Adrenal gland (tissue), 12 donors: ENCODE measurements around the gene GPC4. TPM values are rescaled to one million over a fixed set of nuclear protein-coding genes. Genes with fewer than 3 reads are reported as not detected.

Source experiments
- DNase-seq, 7 donors: peaks; one replicate each; pipeline ENCODE4 v3.0.0-alpha.2; 2019 to 2020
- H3K27ac ChIP-seq, 5 donors: fragments of 200-600 bp; sonication (generic) in 4 of 5; 1 replicate in 3 of 5; 2 replicates in 2 of 5; pipeline versions ENCODE4 v1.5.1 to v1.8.0; 2016 to 2020; ENCODE audit warnings: mild to moderate bottlenecking in 1 of 5
- H3K27me3 ChIP-seq: fragments of 200-600 bp; 2 replicates; pipeline ENCODE4 v1.8.0; 2021
- H3K36me3 ChIP-seq, 2 donors: fragments of 200-600 bp; replicated peaks in 1 of 2; 1 replicate in 1 of 2; 2 replicates in 1 of 2; pipeline versions ENCODE4 v1.5.1 to v1.8.0; 2018 to 2022
- H3K4me1 ChIP-seq, 2 donors: fragments of 200-600 bp; replicated peaks in 1 of 2; 1 replicate in 1 of 2; 2 replicates in 1 of 2; pipeline versions ENCODE4 v1.5.1 to v1.8.0; 2018 to 2021
- H3K4me3 ChIP-seq, 4 donors: fragments of 200-600 bp; sonication (generic) in 3 of 4; one replicate each; pipeline ENCODE4 v1.5.1; 2016 to 2018
- H3K9me3 ChIP-seq, 3 donors: fragments of 200-600 bp; sonication (generic) in 1 of 3; replicated peaks in 1 of 3; 1 replicate in 2 of 3; 2 replicates in 1 of 3; pipeline versions ENCODE4 v1.5.1 to v1.8.0; 2016 to 2021
- POLR2A ChIP-seq, 2 donors: fragments of 450-650 bp; IDR thresholded peaks; one replicate each; pipeline ENCODE4 v1.6.1; 2017; ENCODE audit warnings: antibody characterized with exemption in 2 of 2, mild to moderate bottlenecking in 2 of 2, moderate library complexity in 1 of 2
- WGBS, 4 donors: extraction: QIAGEN DNeasy Blood & Tissue Kit in 2 of 4; methylation state at CpG; one replicate each; pipeline versions ENCODE4 v1.1.5 to v1.1.7; 2013 to 2017; 5-methylcytosine and 5-hydroxymethylcytosine counted together
- intact Hi-C, 2 donors: fragments of 100-400 bp; cut with DNase I; formaldehyde crosslinking; loops; one replicate each; pipeline versions ENCODE4 v1.14.1 to v1.15.0; 2022 to 2023
- polyA plus RNA-seq, 3 donors: library from polyadenylated mRNA; stranded (reverse); fragments of 200-250 nt in 2 of 3; fragments of 350-450 nt in 1 of 3; fragmentation: Illumina TruSeq in 1 of 3; extraction: RNeasy Lipid Tissue Mini Kit (QIAGEN cat#74804) in 1 of 3; gene quantifications; one replicate each; pipeline ENCODE4 v1.2.3, GENCODE V29; 2013 to 2014
- total RNA-seq, 9 donors: library from RNA; depleted of rRNA in 4 of 9; stranded (reverse); fragments of >200 nt in 4 of 9; fragments of 120-200 nt in 1 of 9; fragmentation: NEBNext Ultra II Directional in 1 of 9; extraction: Animal tissue kit (Norgen Biotek cat#: 25700) in 1 of 9; gene quantifications; one replicate each; pipeline versions ENCODE4 v1.1.0 to v1.2.4, GENCODE V29; 2013 to 2023
- TF ChIP-seq, protein P1 (sequence below), 6 experiments: fragments of 450-650 bp in 4 of 6; fragments of 200-600 bp in 2 of 6; sonication (generic) in 1 of 6; IDR thresholded peaks; 1 replicate in 5 of 6; 2 replicates in 1 of 6; pipeline versions ENCODE4 v1.5.1 to v1.8.0; 2016 to 2021; ENCODE audit warnings: antibody characterized with exemption in 6 of 6, mild to moderate bottlenecking in 2 of 6, moderate library complexity in 1 of 6
- donor health status: healthy with polysubstance abuse.
- donor health status: Bipolar disorder and iron deficiency.
- donor health status: DM: yes; HTN: yes; CAD: no.
- donor health status: DM: no; HTN: no; CAD: no.
- donor health status: DM: no; HTN: no; CAD: no.
- donor health status: DM: yes; HTN: yes; CAD: no.

Gene GPC4
- total and polyA plus RNA-seq, 12 donors: 3.2 to 26.8 (median 15.7) TPM

DNA sequence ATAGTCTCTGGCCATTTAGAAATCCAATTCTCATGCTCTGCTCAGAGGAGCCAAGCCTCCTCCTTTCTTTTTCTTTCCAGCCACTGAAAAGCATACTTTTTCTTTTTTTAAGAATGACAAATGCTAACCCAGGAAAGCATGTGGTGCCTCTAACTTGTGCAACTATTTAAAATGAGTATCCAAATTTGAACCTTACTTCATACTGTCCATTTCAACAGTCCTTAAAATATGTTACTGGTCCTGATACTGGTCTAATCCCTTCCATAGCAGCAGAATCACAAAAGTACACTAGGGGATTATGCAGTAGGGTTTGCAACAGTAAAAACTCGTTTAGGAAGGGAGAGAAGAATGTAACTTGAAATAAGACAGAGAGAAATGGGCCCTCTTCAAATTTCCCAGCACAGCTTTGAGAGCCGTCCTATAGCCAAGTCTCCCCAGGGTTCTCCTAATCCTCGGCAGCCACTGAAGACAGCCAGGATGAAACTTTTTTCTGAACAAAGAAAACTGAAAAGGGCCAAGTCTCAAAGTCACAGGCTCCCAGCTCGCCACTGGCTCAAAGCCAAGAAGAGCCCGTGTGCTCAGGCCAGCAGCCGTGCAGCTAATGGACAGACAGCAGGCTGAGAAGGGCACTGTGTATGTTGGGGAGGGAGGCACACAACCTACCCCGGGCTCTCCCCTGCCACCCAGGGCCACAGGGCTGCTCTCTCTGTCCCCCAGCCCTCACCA lies 39.5 kb downstream of the GPC4 start:
- no peak for TF ChIP-seq POLR2A (IDR thresholded peaks at IDR 0.05)
- TF ChIP-seq, protein P1, sequence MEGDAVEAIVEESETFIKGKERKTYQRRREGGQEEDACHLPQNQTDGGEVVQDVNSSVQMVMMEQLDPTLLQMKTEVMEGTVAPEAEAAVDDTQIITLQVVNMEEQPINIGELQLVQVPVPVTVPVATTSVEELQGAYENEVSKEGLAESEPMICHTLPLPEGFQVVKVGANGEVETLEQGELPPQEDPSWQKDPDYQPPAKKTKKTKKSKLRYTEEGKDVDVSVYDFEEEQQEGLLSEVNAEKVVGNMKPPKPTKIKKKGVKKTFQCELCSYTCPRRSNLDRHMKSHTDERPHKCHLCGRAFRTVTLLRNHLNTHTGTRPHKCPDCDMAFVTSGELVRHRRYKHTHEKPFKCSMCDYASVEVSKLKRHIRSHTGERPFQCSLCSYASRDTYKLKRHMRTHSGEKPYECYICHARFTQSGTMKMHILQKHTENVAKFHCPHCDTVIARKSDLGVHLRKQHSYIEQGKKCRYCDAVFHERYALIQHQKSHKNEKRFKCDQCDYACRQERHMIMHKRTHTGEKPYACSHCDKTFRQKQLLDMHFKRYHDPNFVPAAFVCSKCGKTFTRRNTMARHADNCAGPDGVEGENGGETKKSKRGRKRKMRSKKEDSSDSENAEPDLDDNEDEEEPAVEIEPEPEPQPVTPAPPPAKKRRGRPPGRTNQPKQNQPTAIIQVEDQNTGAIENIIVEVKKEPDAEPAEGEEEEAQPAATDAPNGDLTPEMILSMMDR (IDR thresholded peaks at IDR 0.05): no peak
- Histone ChIP-seq H3K4me3 (no peak overlapping the region), H3K9me3 (no peaks in the 10 kb centered on the region), H3K4me1 (no peaks in the 10 kb centered on the region), H3K36me3 (no peaks in the 10 kb centered on the region), H3K27ac (no peak overlapping the region), H3K27me3 (no peaks in the 10 kb centered on the region)
- intact Hi-C loops: no loop called here
- DNase-seq: peak in 4 of 7 donors; percentile 8 to 48 (median 35)
- 13 to 50% (median 32%) methylated on average over 4 to 7 of the region's 7 CpGs for WGBS, 4 donors

DNA sequence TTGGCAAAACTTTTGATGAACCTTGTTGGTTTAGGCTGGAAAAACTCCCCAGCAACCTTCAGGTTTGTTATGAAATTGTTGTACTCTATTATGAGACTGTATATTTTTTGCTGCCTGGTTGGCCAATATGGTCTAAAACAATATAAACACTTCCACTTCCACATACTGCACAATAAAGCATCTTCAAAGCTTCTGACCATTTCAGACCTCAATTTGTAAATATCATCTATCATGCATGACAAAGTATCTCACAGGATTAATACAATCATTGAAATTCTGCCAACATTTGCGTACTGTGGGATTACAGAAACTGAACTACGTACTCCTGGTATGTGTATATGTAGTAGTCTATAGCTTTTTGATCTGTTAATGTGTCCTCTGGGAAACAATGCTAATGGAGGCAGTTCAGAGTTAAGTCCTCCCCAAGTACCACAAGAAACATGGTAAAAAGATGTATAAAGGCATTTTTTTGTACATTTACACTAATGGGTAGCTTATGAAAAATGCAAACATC lies 40.4 kb downstream of the GPC4 start:
- Histone ChIP-seq H3K4me3 (no peak overlapping the region), H3K27me3 (no peaks in the 10 kb centered on the region), H3K27ac (no peak overlapping the region), H3K36me3 (no peaks in the 10 kb centered on the region), H3K9me3 (no peaks in the 10 kb centered on the region), H3K4me1 (no peaks in the 10 kb centered on the region)
- WGBS, 4 donors: 76 to 95% (median 85%) methylated on average over 2 of the region's 2 CpGs
- no peak for TF ChIP-seq POLR2A (IDR thresholded peaks at IDR 0.05)
- TF ChIP-seq, protein P1 (IDR thresholded peaks at IDR 0.05): no peak
- intact Hi-C loops: no loop called here
- DNase-seq: no peak

DNA sequence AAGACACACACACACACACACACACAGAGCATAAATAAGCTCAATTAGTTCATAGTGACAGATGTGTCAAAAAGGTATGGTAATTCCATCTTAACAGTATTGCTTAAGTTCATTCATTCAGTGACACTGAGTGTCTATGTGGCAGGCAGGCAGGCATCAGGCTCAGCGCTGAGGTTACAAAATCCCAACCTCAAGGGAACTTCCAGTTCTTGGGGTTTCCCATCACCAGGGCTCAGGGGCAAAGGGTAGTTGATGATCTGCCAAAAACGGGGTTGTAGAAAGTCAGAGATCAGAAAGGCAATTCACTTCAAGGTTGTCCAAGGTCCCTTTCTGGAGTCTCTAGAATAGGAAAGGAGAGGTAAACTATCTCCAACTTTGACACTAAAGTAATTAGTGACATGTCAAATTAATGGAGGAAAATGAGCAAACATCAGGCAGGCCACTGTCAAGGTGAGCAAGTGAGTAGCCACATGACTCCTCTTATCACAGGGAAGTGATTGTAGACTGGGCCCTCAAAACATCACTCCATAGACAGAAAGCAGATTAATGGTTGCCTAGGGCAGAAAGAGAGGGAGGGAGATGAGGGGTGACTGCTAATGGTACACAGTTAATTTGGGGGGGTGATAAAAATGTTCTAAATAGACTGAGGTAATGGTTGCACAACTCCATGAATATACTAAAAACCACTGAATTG lies 41.8 kb downstream of the GPC4 start:
- no peaks in the 10 kb centered on the region for H3K36me3 ChIP-seq
- H3K27ac ChIP-seq: no peak overlapping the region
- DNase-seq: peak in 1 of 7 donors; percentile 8
- H3K27me3 ChIP-seq: no peaks in the 10 kb centered on the region
- no peaks in the 10 kb centered on the region for H3K4me1 ChIP-seq
- H3K4me3 ChIP-seq: no peak overlapping the region
- TF ChIP-seq, protein P1 (IDR thresholded peaks at IDR 0.05): no peak
- TF ChIP-seq POLR2A (IDR thresholded peaks at IDR 0.05): no peak
- H3K9me3 ChIP-seq: no peaks in the 10 kb centered on the region
- intact Hi-C loops: no loop called here
- WGBS, 4 donors: 40 to 53% (median 51%) methylated on average over 1 to 2 of the region's 2 CpGs

DNA sequence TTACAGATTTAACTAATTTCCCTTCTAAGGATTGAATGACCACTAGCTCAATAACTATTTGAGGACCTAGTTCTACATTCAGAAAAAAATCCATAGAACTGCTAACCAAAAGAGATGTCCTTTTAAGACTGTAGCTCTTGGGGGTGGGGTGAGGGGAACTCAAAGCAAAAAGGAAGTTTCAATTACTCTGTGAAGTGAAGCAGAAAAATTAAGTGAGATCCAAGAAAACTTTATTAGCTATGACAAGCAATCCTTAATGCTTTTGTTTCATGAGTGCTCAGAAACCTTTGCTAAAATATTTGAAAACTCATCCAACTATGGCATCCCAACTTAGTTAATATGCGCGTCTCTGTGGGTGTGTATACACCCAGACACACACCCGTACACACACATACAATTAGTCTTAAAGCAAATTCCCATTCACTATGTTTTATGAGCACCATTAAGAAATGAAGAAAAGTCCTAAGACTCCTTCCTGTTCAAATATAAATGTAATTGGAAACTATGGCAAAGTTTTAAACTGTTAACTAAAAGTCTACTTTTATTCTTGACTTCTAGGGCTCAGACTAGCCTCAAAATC lies 44.5 kb downstream of the GPC4 start:
- intact Hi-C loops: no loop called here
- 77 to 95% (median 85%) methylated on average over 3 of the region's 3 CpGs for WGBS, 4 donors
- Histone ChIP-seq H3K27ac (no peak overlapping the region), H3K27me3 (no peaks in the 10 kb centered on the region), H3K4me3 (no peak overlapping the region), H3K36me3 (no peaks in the 10 kb centered on the region), H3K4me1 (no peaks in the 10 kb centered on the region), H3K9me3 (no peaks in the 10 kb centered on the region)
- DNase-seq: no peak
- TF ChIP-seq POLR2A (IDR thresholded peaks at IDR 0.05): no peak
- TF ChIP-seq, protein P1 (IDR thresholded peaks at IDR 0.05): no peak
